Smooth muscle cell (in vitro differentiated cells): ENCODE results near the gene TTL. TPM values are rescaled to one million over a fixed set of nuclear protein-coding genes. Genes with fewer than 3 reads are reported as not detected.

ENCODE experiments used
- DNase-seq: peaks from one replicate; lab custom pipeline; 2025; ENCODE audit not compliant: unreplicated experiment; lab: John Stamatoyannopoulos, UW
- H2AFZ ChIP-seq: fragments of 200-600 bp; sonication (generic); 2 replicates; pipeline ENCODE4 v1.6.0; 2016; ENCODE audit warnings: antibody characterized with exemption, low read depth, mild to moderate bottlenecking
- H3F3A ChIP-seq: fragments of 200-600 bp; sonication (generic); 2 replicates; pipeline ENCODE4 v1.6.0; 2017; ENCODE audit warnings: antibody characterized with exemption, low read depth
- H3K27ac ChIP-seq: fragments of 200-600 bp; sonication (generic); 2 replicates; pipeline ENCODE4 v1.5.1; 2016; ENCODE audit warnings: low read depth, mild to moderate bottlenecking
- H3K27me3 ChIP-seq: fragments of 200-600 bp; sonication (generic); 2 replicates; pipeline ENCODE4 v1.6.1; 2016; ENCODE audit warnings: low read depth, mild to moderate bottlenecking
- H3K36me3 ChIP-seq: fragments of 200-600 bp; sonication (generic); 2 replicates; pipeline ENCODE4 v1.5.1; 2016; ENCODE audit warnings: low read depth
- H3K4me1 ChIP-seq: fragments of 200-600 bp; sonication (generic); 2 replicates; pipeline ENCODE4 v1.5.1; 2016; ENCODE audit warnings: low read depth
- H3K4me2 ChIP-seq: fragments of 200-600 bp; sonication (generic); 2 replicates; pipeline ENCODE4 v1.6.0; 2016; ENCODE audit warnings: mild to moderate bottlenecking
- H3K4me3 ChIP-seq: fragments of 200-600 bp; sonication (generic); 2 replicates; pipeline ENCODE4 v1.5.1; 2016; ENCODE audit warnings: mild to moderate bottlenecking
- H3K79me2 ChIP-seq: fragments of 200-600 bp; sonication (generic); 2 replicates; pipeline ENCODE4 v1.6.0; 2016; ENCODE audit warnings: low read depth, mild to moderate bottlenecking
- H3K9ac ChIP-seq: fragments of 200-600 bp; sonication (generic); 2 replicates; pipeline ENCODE4 v1.6.0; 2016; ENCODE audit warnings: low read depth
- H3K9me3 ChIP-seq: fragments of 200-600 bp; sonication (generic); replicated peaks from 2 replicates; pipeline ENCODE4 v1.5.1; 2016; ENCODE audit warnings: low read depth
- H4K20me1 ChIP-seq: fragments of 200-600 bp; sonication (generic); 2 replicates; pipeline ENCODE4 v1.6.0; 2016; ENCODE audit warnings: low read depth
- CTCF ChIP-seq: fragments of 200-600 bp; sonication (generic); IDR thresholded peaks from 2 replicates; pipeline ENCODE4 v1.5.1; 2017; ENCODE audit warnings: borderline replicate concordance, mild to moderate bottlenecking, antibody characterized with exemption; ENCODE audit not compliant: insufficient read depth, poor library complexity, severe bottlenecking
- WGBS: methylation state at CpG from one replicate; pipeline ENCODE4 v1.1.7; 2016; ENCODE audit warnings: low lambda C conversion rate; 5-methylcytosine and 5-hydroxymethylcytosine counted together
- polyA plus RNA-seq: library from polyadenylated mRNA; unstranded; fragments of >200 nt; fragmentation: Nextera tagmentation; extraction: Ambion mirVana; gene quantifications from 2 replicates; pipeline ENCODE4 v1.2.1, GENCODE V29; 2016
- total RNA-seq: library from RNA; depleted of rRNA; stranded (reverse); fragments of >200 nt; gene quantifications from 2 replicates; pipeline ENCODE4 v1.2.3, GENCODE V29; 2014

TTL gene
- total and polyA plus RNA-seq, 2 experiments from 2014 or later, result 33.2 to 36.7 TPM

GRCh38 chr2:112462178-112462577 is 19.8 kb upstream of the TTL start:
- DNase-seq, result no peak
- Histone ChIP-seq H3K4me3 (no peak overlapping the region), H3K27ac (no peak overlapping the region), H3K36me3 (no peaks in the 10 kb centered on the region), H2AFZ (no peak overlapping the region), H4K20me1 (no peaks in the 10 kb centered on the region), H3K4me2 (no peak overlapping the region), H3K9ac (no peak overlapping the region), H3K79me2 (no peaks in the 10 kb centered on the region), H3K4me1 (no peaks in the 10 kb centered on the region), H3F3A (no peaks in the 10 kb centered on the region), H3K27me3 (no peaks in the 10 kb centered on the region), H3K9me3 (no peaks in the 10 kb centered on the region)
- 83% methylated on average over 5 of the region's 5 CpGs for WGBS
- no peak for TF ChIP-seq CTCF

GRCh38 chr2:112463256-112463655 is 18.7 kb upstream of the TTL start:
- no peak overlapping the region for H3K9ac ChIP-seq
- H2AFZ ChIP-seq, result no peak overlapping the region
- H3K4me3 ChIP-seq, result no peak overlapping the region
- no peaks in the 10 kb centered on the region for H3K36me3 ChIP-seq
- no peak for DNase-seq
- no peaks in the 10 kb centered on the region for H3K4me1 ChIP-seq
- H3F3A ChIP-seq, result no peaks in the 10 kb centered on the region
- TF ChIP-seq CTCF, result no peak
- no peak overlapping the region for H3K4me2 ChIP-seq
- no peaks in the 10 kb centered on the region for H3K9me3 ChIP-seq
- WGBS, result 91% methylated on average over 1 of the region's 1 CpG
- H3K27me3 ChIP-seq, result no peaks in the 10 kb centered on the region
- H3K27ac ChIP-seq, result no peak overlapping the region
- H4K20me1 ChIP-seq, result no peaks in the 10 kb centered on the region
- H3K79me2 ChIP-seq, result no peaks in the 10 kb centered on the region

- TF ChIP-seq CTCF, result peak; percentile 5
- 68% methylated on average over 3 of the region's 3 CpGs for WGBS
- no peak overlapping the region for H3K27ac ChIP-seq
- no peaks in the 10 kb centered on the region for H3F3A ChIP-seq
- no peaks in the 10 kb centered on the region for H3K27me3 ChIP-seq
- no peak overlapping the region for H3K4me3 ChIP-seq
- H3K4me2 ChIP-seq, result no peak overlapping the region
- no peak for DNase-seq
- no peak overlapping the region for H2AFZ ChIP-seq
- H3K79me2 ChIP-seq, result no peaks in the 10 kb centered on the region
- no peaks in the 10 kb centered on the region for H4K20me1 ChIP-seq
- H3K9ac ChIP-seq, result no peak overlapping the region
- H3K9me3 ChIP-seq, result no peaks in the 10 kb centered on the region
- H3K36me3 ChIP-seq, result no peaks in the 10 kb centered on the region
- no peaks in the 10 kb centered on the region for H3K4me1 ChIP-seq
Measured at GRCh38 chr2:112465382-112465781, 16.6 kb upstream of the TTL start.

- Histone ChIP-seq H3K79me2 (no peaks in the 10 kb centered on the region), H2AFZ (no peak overlapping the region), H3K36me3 (no peaks in the 10 kb centered on the region), H3F3A (no peaks in the 10 kb centered on the region), H3K27me3 (no peaks in the 10 kb centered on the region), H3K4me2 (no peak overlapping the region), H4K20me1 (no peaks in the 10 kb centered on the region), H3K9me3 (no peaks in the 10 kb centered on the region), H3K4me3 (no peak overlapping the region), H3K9ac (no peak overlapping the region), H3K27ac (no peak overlapping the region), H3K4me1 (no peaks in the 10 kb centered on the region)
- WGBS, result 87% methylated on average over 6 of the region's 6 CpGs
- DNase-seq, result no peak
- no peak for TF ChIP-seq CTCF
Measured at GRCh38 chr2:112472547-112473263, 9.3 kb upstream of the TTL start.
